Activated CD4-positive, CD25-positive, alpha-beta regulatory T cell treated with anti-CD3 and anti-CD28 coated beads, Interleukin-2, amount 50 U/mL, for 16 hours (primary cell): ENCODE results near the gene CST2.
"Not testable (repeated sequence)": the region's sequence is repeated elsewhere in the genome, so short reads cannot be mapped to it uniquely, and the experiment has no call there.

Source experiments
- DNase-seq: peaks from one replicate; pipeline ENCODE4 v3.0.0-alpha.2; 2020; ENCODE audit warnings: low read depth, low spot score

CST2 gene

GRCh38 chr20:23810349-23810748 lies 16.2 kb downstream of the CST2 start:
- not testable (repeated sequence) for DNase-seq

GRCh38 chr20:23800865-23801264 lies 25.7 kb downstream of the CST2 start:
- no peak for DNase-seq

- DNase-seq = not testable (repeated sequence)
Observed at GRCh38 chr20:23799216-23799847, 27.2 kb downstream of the CST2 start.

- no peak for DNase-seq
Observed at GRCh38 chr20:23795526-23795925, 31.0 kb downstream of the CST2 start.

- DNase-seq = no peak
Observed at GRCh38 chr20:23794841-23795240, 31.7 kb downstream of the CST2 start.

- DNase-seq = no peak
Observed at GRCh38 chr20:23794065-23794464, 32.5 kb downstream of the CST2 start.

GRCh38 chr20:23783447-23783846 lies 43.1 kb downstream of the CST2 start:
- DNase-seq = no peak

- no peak for DNase-seq
Observed at GRCh38 chr20:23782366-23782983, 44.1 kb downstream of the CST2 start.

GRCh38 chr20:23778676-23779075 lies 47.9 kb downstream of the CST2 start:
- not testable (repeated sequence) for DNase-seq

- DNase-seq = not testable (repeated sequence)
Observed at GRCh38 chr20:23777380-23777779, 49.1 kb downstream of the CST2 start.

GRCh38 chr20:23776067-23776771 lies 50.3 kb downstream of the CST2 start:
- no peak for DNase-seq

- no peak for DNase-seq
Observed at GRCh38 chr20:23774081-23774480, 52.4 kb downstream of the CST2 start.
